Body of pancreas (tissue), 4 donors: Measurements from ENCODE around the gene COL28A1.

Experiments
- CTCF ChIP-seq, 7 experiments: fragments of 450-650 bp in 4 of 7; fragments of 200-600 bp in 3 of 7; sonication (generic) in 3 of 7; IDR thresholded peaks; one replicate each; pipeline ENCODE4 v1.5.1; 2016 to 2019; ENCODE audit warnings: antibody characterized with exemption in 7 of 7
- POLR2A ChIP-seq, 3 donors: fragments of 450-650 bp; IDR thresholded peaks; one replicate each; pipeline ENCODE4 v1.6.1; 2016; ENCODE audit warnings: antibody characterized with exemption in 3 of 3, mild to moderate bottlenecking in 2 of 3

GRCh38 chr7:7417414-7417813, 118.3 kb downstream of the COL28A1 start:
- TF ChIP-seq CTCF (IDR thresholded peaks at IDR 0.05), result no peak
- no peak for TF ChIP-seq POLR2A (IDR thresholded peaks at IDR 0.05)
